H9 (cell line): ENCODE measurements around the gene ZNF433. TPM values are rescaled to one million over a fixed set of nuclear protein-coding genes. Genes with fewer than 3 reads are reported as not detected.

Source experiments
- DNase-seq: peaks from one replicate; pipeline ENCODE4 v3.0.0-alpha.2; 2017
- H2AFZ ChIP-seq: one replicate; pipeline ENCODE4 v1.6.1; 2013; ENCODE audit warnings: mild to moderate bottlenecking, low read length, control low read depth, moderate library complexity
- H2AK5ac ChIP-seq: 2 replicates; pipeline ENCODE4 v1.6.1; 2013; ENCODE audit warnings: low read length, control low read depth, mixed read lengths; ENCODE audit not compliant: insufficient read length
- H2BK120ac ChIP-seq: one replicate; pipeline ENCODE4 v1.6.1; 2013; ENCODE audit warnings: low read depth, mild to moderate bottlenecking, low read length, control low read depth, inconsistent platforms; ENCODE audit not compliant: poor library complexity, severe bottlenecking
- H2BK12ac ChIP-seq: 2 replicates; pipeline ENCODE4 v1.6.1; 2013; ENCODE audit warnings: low read length, control low read depth, mixed read lengths, low read depth; ENCODE audit not compliant: insufficient read length
- H2BK15ac ChIP-seq: 2 replicates; pipeline ENCODE4 v1.6.1; 2013; ENCODE audit warnings: low read depth, low read length, control low read depth
- H2BK20ac ChIP-seq: one replicate; pipeline ENCODE4 v1.6.1; 2013; ENCODE audit warnings: low read depth, mild to moderate bottlenecking, low read length, control low read depth, inconsistent platforms; ENCODE audit not compliant: poor library complexity, severe bottlenecking
- H2BK5ac ChIP-seq: 2 replicates; pipeline ENCODE4 v1.6.1; 2013; ENCODE audit warnings: low read length, control low read depth, mixed read lengths; ENCODE audit not compliant: insufficient read length
- H3K14ac ChIP-seq: 2 replicates; pipeline ENCODE4 v1.6.1; 2013; ENCODE audit warnings: low read length, control low read depth; ENCODE audit not compliant: insufficient read depth
- H3K18ac ChIP-seq: 2 replicates; pipeline ENCODE4 v1.6.1; 2013; ENCODE audit warnings: low read depth, mild to moderate bottlenecking, mixed read lengths, low read length, control low read depth; ENCODE audit not compliant: insufficient read length
- H3K23ac ChIP-seq: 2 replicates; pipeline ENCODE4 v1.6.1; 2013; ENCODE audit warnings: low read length, control low read depth, mixed read lengths, low read depth; ENCODE audit not compliant: insufficient read length
- H3K23me2 ChIP-seq: 2 replicates; pipeline ENCODE4 v1.6.1; 2013; ENCODE audit warnings: low read depth, mild to moderate bottlenecking, mixed read lengths, low read length, control low read depth; ENCODE audit not compliant: insufficient read length, poor library complexity, severe bottlenecking
- H3K27ac ChIP-seq: 2 replicates; pipeline ENCODE4 v1.5.1; 2013; ENCODE audit warnings: low read length, control low read depth, mixed read lengths, low read depth; ENCODE audit not compliant: insufficient read length
- H3K27me3 ChIP-seq: 2 replicates; pipeline ENCODE4 v1.6.1; 2013; ENCODE audit warnings: low read length, control low read depth, inconsistent platforms; ENCODE audit not compliant: insufficient read depth
- H3K4ac ChIP-seq: 2 replicates; pipeline ENCODE4 v1.6.1; 2013; ENCODE audit warnings: low read depth, mild to moderate bottlenecking, control low read depth, inconsistent platforms, low read length, moderate library complexity
- H3K4me1 ChIP-seq: 2 replicates; pipeline ENCODE4 v1.6.1; 2013; ENCODE audit warnings: low read length, control low read depth, inconsistent platforms; ENCODE audit not compliant: insufficient read depth
- H3K4me2 ChIP-seq: 2 replicates; pipeline ENCODE4 v1.6.1; 2013; ENCODE audit warnings: low read length, control low read depth, mixed read lengths; ENCODE audit not compliant: insufficient read length, insufficient read depth
- H3K56ac ChIP-seq: 2 replicates; pipeline ENCODE4 v1.6.1; 2013; ENCODE audit warnings: low read depth, mild to moderate bottlenecking, mixed read lengths, low read length, control low read depth; ENCODE audit not compliant: insufficient read length
- H3K79me1 ChIP-seq: 2 replicates; pipeline ENCODE4 v1.6.1; 2013; ENCODE audit warnings: low read depth, mild to moderate bottlenecking, moderate library complexity, low read length, control low read depth, inconsistent platforms; ENCODE audit not compliant: insufficient read depth, poor library complexity, severe bottlenecking
- H3K79me2 ChIP-seq: 2 replicates; pipeline ENCODE4 v1.6.1; 2013; ENCODE audit warnings: low read length, control low read depth, inconsistent platforms; ENCODE audit not compliant: insufficient read depth
- H3K9ac ChIP-seq: 2 replicates; pipeline ENCODE4 v1.6.1; 2013; ENCODE audit warnings: low read length, control low read depth, mixed read lengths; ENCODE audit not compliant: insufficient read length; ENCODE audit errors: extremely low read depth
- H3K9me3 ChIP-seq: one replicate; pipeline ENCODE4 v1.6.1; 2013; ENCODE audit warnings: low read depth, low read length, inconsistent platforms; ENCODE audit not compliant: control insufficient read depth
- H3T11ph ChIP-seq: one replicate; pipeline ENCODE4 v1.6.1; 2013; ENCODE audit warnings: mild to moderate bottlenecking, low read length, control low read depth, inconsistent platforms
- H4K20me1 ChIP-seq: one replicate; pipeline ENCODE4 v1.6.1; 2013; ENCODE audit not compliant: control insufficient read depth, insufficient read length, insufficient read depth
- H4K5ac ChIP-seq: 2 replicates; pipeline ENCODE4 v1.6.1; 2013; ENCODE audit warnings: low read depth, mild to moderate bottlenecking, mixed read lengths, low read length, control low read depth; ENCODE audit not compliant: insufficient read length
- H4K8ac ChIP-seq: replicated peaks from 2 replicates; pipeline ENCODE4 v1.6.1; 2013; ENCODE audit warnings: low read length, control low read depth, mixed read lengths, low read depth; ENCODE audit not compliant: insufficient read length
- H4K91ac ChIP-seq: 2 replicates; pipeline ENCODE4 v1.6.1; 2013; ENCODE audit warnings: low read depth, mild to moderate bottlenecking, moderate library complexity, mixed read lengths, low read length, control low read depth; ENCODE audit not compliant: insufficient read length
- H3K27ac Mint-ChIP-seq, 3 experiments: 2 replicates in 2 of 3; 3 replicates in 1 of 3; pipeline ENCODE4 v1.8.0; 2020 to 2021; ENCODE audit warnings: mixed read lengths in 3 of 3, mild to moderate bottlenecking in 1 of 3, moderate library complexity in 1 of 3
- H3K27me3 Mint-ChIP-seq: 2 replicates; pipeline ENCODE4 v1.8.0; 2021; ENCODE audit warnings: low read depth, mild to moderate bottlenecking, moderate library complexity, mixed read lengths
- H3K36me3 Mint-ChIP-seq, 3 experiments: 2 replicates in 2 of 3; 3 replicates in 1 of 3; pipeline ENCODE4 v1.8.0; 2020 to 2021; ENCODE audit warnings: low read depth in 3 of 3, mixed read lengths in 3 of 3; ENCODE audit not compliant: insufficient read depth in 1 of 3
- H3K4me1 Mint-ChIP-seq, 2 experiments: 2 replicates each; pipeline ENCODE4 v1.8.0; 2020; ENCODE audit warnings: mixed read lengths in 2 of 2
- H3K4me3 Mint-ChIP-seq, 2 experiments: 2 replicates in 1 of 2; 3 replicates in 1 of 2; pipeline ENCODE4 v1.8.0; 2020 to 2021; ENCODE audit warnings: mild to moderate bottlenecking in 2 of 2, mixed read lengths in 2 of 2, moderate library complexity in 1 of 2
- H3K9me3 Mint-ChIP-seq, 2 experiments: 2 replicates in 1 of 2; 3 replicates in 1 of 2; pipeline ENCODE4 v1.8.0; 2020; ENCODE audit warnings: mild to moderate bottlenecking in 2 of 2, mixed read lengths in 2 of 2, moderate library complexity in 1 of 2
- WGBS: extraction: QIAGEN DNeasy Blood & Tissue Kit; methylation state at CpG from one replicate; pipeline ENCODE4 v1.1.7; 2013; ENCODE audit warnings: missing lambda C conversion rate, low lambda C conversion rate, mixed read lengths; ENCODE audit not compliant: insufficient read length; ENCODE audit errors: extremely low coverage; 5-methylcytosine and 5-hydroxymethylcytosine counted together
- total RNA-seq: library from RNA; stranded (reverse); gene quantifications from 2 replicates; pipeline ENCODE4 v1.2.1, GENCODE V29; 2021
- TF ChIP-seq, protein P1 (sequence below): fragments of 200-600 bp; sonication (generic); conservative IDR thresholded peaks from 3 replicates; pipeline ENCODE4 v1.8.0; 2021; ENCODE audit warnings: antibody characterized with exemption, mild to moderate bottlenecking

ZNF433 gene
- total RNA-seq, 1 experiment from 2014 or later = 1.9 TPM

GRCh38 chr19:12015753-12016116 is 19.7 kb downstream of the ZNF433 start:
- DNase-seq = no peak
- H4K91ac ChIP-seq = no peak overlapping the region

More at GRCh38 chr19:12015753-12016116, 19.7 kb downstream of the ZNF433 start:
- H3K9me3 ChIP-seq = peaks cover 56% of the 10 kb centered on the region
- H3K23me2 ChIP-seq = no peaks in the 10 kb centered on the region
- no peak overlapping the region for H3K27ac Mint-ChIP-seq
- no peaks in the 10 kb centered on the region for H4K20me1 ChIP-seq
- no peaks in the 10 kb centered on the region for H3K4me1 Mint-ChIP-seq
- H2AK5ac ChIP-seq = no peak overlapping the region
- H2BK12ac ChIP-seq = no peak overlapping the region
- no peak overlapping the region for H2BK20ac ChIP-seq
- TF ChIP-seq, protein P1, sequence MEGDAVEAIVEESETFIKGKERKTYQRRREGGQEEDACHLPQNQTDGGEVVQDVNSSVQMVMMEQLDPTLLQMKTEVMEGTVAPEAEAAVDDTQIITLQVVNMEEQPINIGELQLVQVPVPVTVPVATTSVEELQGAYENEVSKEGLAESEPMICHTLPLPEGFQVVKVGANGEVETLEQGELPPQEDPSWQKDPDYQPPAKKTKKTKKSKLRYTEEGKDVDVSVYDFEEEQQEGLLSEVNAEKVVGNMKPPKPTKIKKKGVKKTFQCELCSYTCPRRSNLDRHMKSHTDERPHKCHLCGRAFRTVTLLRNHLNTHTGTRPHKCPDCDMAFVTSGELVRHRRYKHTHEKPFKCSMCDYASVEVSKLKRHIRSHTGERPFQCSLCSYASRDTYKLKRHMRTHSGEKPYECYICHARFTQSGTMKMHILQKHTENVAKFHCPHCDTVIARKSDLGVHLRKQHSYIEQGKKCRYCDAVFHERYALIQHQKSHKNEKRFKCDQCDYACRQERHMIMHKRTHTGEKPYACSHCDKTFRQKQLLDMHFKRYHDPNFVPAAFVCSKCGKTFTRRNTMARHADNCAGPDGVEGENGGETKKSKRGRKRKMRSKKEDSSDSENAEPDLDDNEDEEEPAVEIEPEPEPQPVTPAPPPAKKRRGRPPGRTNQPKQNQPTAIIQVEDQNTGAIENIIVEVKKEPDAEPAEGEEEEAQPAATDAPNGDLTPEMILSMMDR = no peak
- H3K27me3 Mint-ChIP-seq = no peaks in the 10 kb centered on the region; the same call in 1 of the 2 replicates
- peaks cover 83 to 87% of the 10 kb centered on the region in 2 experiments for H3K9me3 Mint-ChIP-seq
- no peak overlapping the region for H3K27ac ChIP-seq
- H4K5ac ChIP-seq = no peak overlapping the region
- no peak overlapping the region for H3K4me2 ChIP-seq
- H3K79me1 ChIP-seq = no peaks in the 10 kb centered on the region
- H4K8ac ChIP-seq = no peak overlapping the region
- no peak overlapping the region for H3K4ac ChIP-seq
- H3K9ac ChIP-seq = no peak overlapping the region
- H2BK120ac ChIP-seq = no peak overlapping the region
- H3K36me3 Mint-ChIP-seq = peaks cover 80 to 83% (median 82%) of the 10 kb centered on the region in 3 experiments
- no peaks in the 10 kb centered on the region for H3K4me1 ChIP-seq
- H3K14ac ChIP-seq = no peak overlapping the region
- no CpG with 5 or more reads among the region's 2 CpGs for WGBS
- H3K4me3 Mint-ChIP-seq = no peak overlapping the region
- no peaks in the 10 kb centered on the region for H3K27me3 ChIP-seq
- no peaks in the 10 kb centered on the region for H3K79me2 ChIP-seq
- no peak overlapping the region for H3T11ph ChIP-seq
- H3K18ac ChIP-seq = no peak overlapping the region
- H2BK15ac ChIP-seq = no peak overlapping the region
- H2BK5ac ChIP-seq = no peak overlapping the region
- no peak overlapping the region for H3K56ac ChIP-seq
- no peak overlapping the region for H2AFZ ChIP-seq
- H3K23ac ChIP-seq = no peak overlapping the region
